Keratinocyte (primary cell): ENCODE data around the gene RRP1. TPM values are rescaled to one million over a fixed set of nuclear protein-coding genes. Genes with fewer than 3 reads are reported as not detected.

Experiments used
- DNase-seq: peaks from one replicate; pipeline ENCODE4 v3.0.0-alpha.2; 2011; ENCODE audit warnings: low read depth, missing footprints, low spot score
- FAIRE-seq: peaks from 2 replicates; lab custom pipeline; 2011; peaks lifted over from hg19 to GRCh38; lab: Jason Lieb, UNC
- H2AFZ ChIP-seq: 2 replicates; pipeline ENCODE4 v1.6.0; 2012; ENCODE audit warnings: low read length, control low read depth, inconsistent platforms; ENCODE audit not compliant: control insufficient read depth
- H3K27ac ChIP-seq: 2 replicates; pipeline ENCODE4 v1.5.1; 2011; ENCODE audit warnings: low read length; ENCODE audit not compliant: control insufficient read depth, insufficient read depth
- H3K27me3 ChIP-seq: 3 replicates; pipeline ENCODE4 v1.6.0; 2011; ENCODE audit warnings: low read length; ENCODE audit not compliant: control insufficient read depth, insufficient read depth; ENCODE audit errors: extremely low read depth
- H3K36me3 ChIP-seq, 2 experiments: 2 replicates in 1 of 2; 3 replicates in 1 of 2; pipeline ENCODE4 v1.5.1; 2011; ENCODE audit warnings: low read length in 2 of 2, mild to moderate bottlenecking in 1 of 2; ENCODE audit not compliant: control insufficient read depth in 2 of 2, insufficient read depth in 2 of 2; ENCODE audit errors: extremely low read depth in 1 of 2
- H3K4me1 ChIP-seq: 3 replicates; pipeline ENCODE4 v1.5.1; 2011; ENCODE audit warnings: low read length; ENCODE audit not compliant: control insufficient read depth, insufficient read depth; ENCODE audit errors: extremely low read depth
- H3K4me2 ChIP-seq: 3 replicates; pipeline ENCODE4 v1.6.0; 2011; ENCODE audit warnings: low read depth, low read length; ENCODE audit not compliant: control insufficient read depth, insufficient read depth; ENCODE audit errors: extremely low read depth
- H3K4me3 ChIP-seq, 3 experiments: fragments of 200-600 bp in 1 of 3; sonication (generic) in 1 of 3; 2 replicates in 2 of 3; 3 replicates in 1 of 3; pipeline ENCODE4 v1.5.1; 2011 to 2016; ENCODE audit warnings: low read length in 3 of 3, mild to moderate bottlenecking in 3 of 3, control low read depth in 2 of 3, inconsistent platforms in 1 of 3, low read depth in 1 of 3, mixed read lengths in 1 of 3, mixed run types in 1 of 3, moderate library complexity in 1 of 3; ENCODE audit not compliant: control insufficient read depth in 2 of 3, insufficient read depth in 2 of 3; ENCODE audit errors: extremely low read depth in 1 of 3
- H3K79me2 ChIP-seq: 2 replicates; pipeline ENCODE4 v1.6.0; 2012; ENCODE audit warnings: low read length; ENCODE audit not compliant: control insufficient read depth, insufficient read depth
- H3K9ac ChIP-seq: 3 replicates; pipeline ENCODE4 v1.6.0; 2011; ENCODE audit warnings: low read length; ENCODE audit not compliant: control insufficient read depth, insufficient read depth; ENCODE audit errors: extremely low read depth
- H3K9me1 ChIP-seq: 3 replicates; pipeline ENCODE4 v1.6.0; 2011; ENCODE audit warnings: low read length; ENCODE audit not compliant: control insufficient read depth, insufficient read depth; ENCODE audit errors: extremely low read depth
- H3K9me3 ChIP-seq: 2 replicates; pipeline ENCODE4 v1.5.1; 2012; ENCODE audit warnings: low read depth, low read length; ENCODE audit not compliant: control insufficient read depth
- H4K20me1 ChIP-seq: 3 replicates; pipeline ENCODE4 v1.6.0; 2011; ENCODE audit warnings: low read length; ENCODE audit not compliant: control insufficient read depth, insufficient read depth; ENCODE audit errors: extremely low read depth
- CTCF ChIP-seq, 3 experiments: IDR thresholded peaks in 1 of 3; conservative IDR thresholded peaks in 1 of 3; optimal IDR thresholded peaks in 1 of 3; 2 replicates in 2 of 3; 3 replicates in 1 of 3; pipeline versions ENCODE3 to v1.5.1; 2011; ENCODE audit warnings: low read length in 3 of 3, mild to moderate bottlenecking in 3 of 3, moderate library complexity in 2 of 3, control low read depth in 1 of 3, inconsistent platforms in 1 of 3; ENCODE audit not compliant: insufficient read depth in 2 of 3; ENCODE audit errors: extremely low read depth in 1 of 3
- EZH2 ChIP-seq: IDR thresholded peaks from one replicate; pipeline ENCODE4 v1.6.1; 2012; ENCODE audit warnings: inconsistent platforms, mild to moderate bottlenecking, low read length, moderate library complexity
- dilution Hi-C: fragments of 300-500 bp; cut with MboI; formaldehyde crosslinking; loops from one replicate; pipeline ENCODE4 v1.7.0; 2020; ENCODE audit warnings: low sequenced_read_pairs; ENCODE audit not compliant: extremely low pct_ligation_motif_present
- polyA plus RNA-seq, 5 experiments: library from polyadenylated mRNA; depleted of rRNA in 3 of 5; stranded (reverse) in 3 of 5; stranded (forward) in 1 of 5; unstranded in 1 of 5; fragments of >200 nt; gene quantifications; 1 replicate in 1 of 5; 2 replicates in 3 of 5; 3 replicates in 1 of 5; pipeline versions ENCODE4 v1.2.1 to v1.2.3, GENCODE V29; 2011 to 2012; ENCODE audit warnings: missing spikeins in 2 of 5, low read depth in 1 of 5, low replicate concordance in 1 of 5

Gene RRP1
- polyA plus RNA-seq, 1 donor (not counting 4 experiments of a cell fraction or from before 2014, with no cell fraction given), result 25.0 TPM

DNA sequence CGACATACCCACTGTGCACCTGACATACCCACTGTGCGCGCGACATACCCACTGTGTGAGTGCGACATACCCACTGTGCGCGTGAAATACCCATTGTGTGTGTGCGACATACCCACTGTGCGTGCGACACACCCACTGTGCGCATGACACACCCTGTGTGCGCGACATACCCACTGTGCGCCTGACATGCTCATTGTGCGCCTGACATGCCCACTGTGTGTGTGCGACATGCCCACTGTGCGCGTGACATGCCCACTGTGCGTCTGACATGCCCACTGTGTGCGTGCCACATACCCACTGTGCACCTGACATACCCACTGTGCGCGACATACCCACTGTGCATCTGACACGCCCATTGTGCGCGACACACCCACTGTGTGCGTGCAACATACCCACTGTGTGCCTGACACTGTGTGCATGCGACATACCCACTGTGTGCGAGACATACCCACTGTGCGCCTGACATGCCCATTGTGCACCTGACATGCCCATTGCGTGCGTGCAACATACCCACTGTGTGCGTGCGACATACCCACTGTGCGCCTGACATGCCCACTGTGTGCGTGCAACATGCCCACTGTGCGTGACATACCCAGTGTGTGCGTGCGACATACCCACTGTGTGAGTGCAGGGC, 2.5 kb upstream of the RRP1 start:
- H3K4me2 ChIP-seq, result no peak overlapping the region
- FAIRE-seq (no peak), DNase-seq (no peak)
- H3K79me2 ChIP-seq, result peaks cover 25% of the 10 kb centered on the region
- no peak overlapping the region for H3K4me3 ChIP-seq
- H3K9ac ChIP-seq, result no peak overlapping the region
- H2AFZ ChIP-seq, result no peak overlapping the region
- no peaks in the 10 kb centered on the region for H4K20me1 ChIP-seq
- dilution Hi-C loops, result no loop called here
- H3K9me1 ChIP-seq, result no peaks in the 10 kb centered on the region
- no peaks in the 10 kb centered on the region for H3K27me3 ChIP-seq
- no peak overlapping the region for H3K27ac ChIP-seq
- H3K36me3 ChIP-seq, result peaks cover 5% of the 10 kb centered on the region in 2 experiments
- H3K9me3 ChIP-seq, result no peaks in the 10 kb centered on the region
- TF ChIP-seq CTCF (optimal IDR thresholded peaks at IDR 0.05 in 1 of 3, IDR thresholded peaks at IDR 0.05 in 1 of 3, conservative IDR thresholded peaks at IDR 0.05 in 1 of 3; ENCODE audit: extremely low read depth in 1 of 3, insufficient read depth in 2 of 3, low read length in 3 of 3), result no peak
- no peak for TF ChIP-seq EZH2
- peaks cover 29% of the 10 kb centered on the region for H3K4me1 ChIP-seq

GRCh38 chr21:43790010-43790524, 690 bp downstream of the RRP1 start:
- H4K20me1 ChIP-seq, result peaks cover 5% of the 10 kb centered on the region
- no peak overlapping the region for H2AFZ ChIP-seq
- peak overlapping the region; percentile 95 for H3K4me2 ChIP-seq
- H3K4me1 ChIP-seq, result peaks cover 10% of the 10 kb centered on the region
- H3K27me3 ChIP-seq, result no peaks in the 10 kb centered on the region
- DNase-seq (no peak), FAIRE-seq (no peak)
- H3K79me2 ChIP-seq, result peaks cover 56% of the 10 kb centered on the region
- H3K9me1 ChIP-seq, result no peaks in the 10 kb centered on the region
- dilution Hi-C loops, result no loop called here
- H3K27ac ChIP-seq, result peak overlapping the region; percentile 67
- H3K9ac ChIP-seq, result peak overlapping the region; percentile 91
- peak overlapping the region; percentile 84 to 95 (median 92) for H3K4me3 ChIP-seq
- no peaks in the 10 kb centered on the region for H3K9me3 ChIP-seq
- no peak for TF ChIP-seq CTCF (optimal IDR thresholded peaks at IDR 0.05 in 1 of 3, IDR thresholded peaks at IDR 0.05 in 1 of 3, conservative IDR thresholded peaks at IDR 0.05 in 1 of 3; ENCODE audit: extremely low read depth in 1 of 3, insufficient read depth in 2 of 3, low read length in 3 of 3)
- peaks cover 31 to 35% of the 10 kb centered on the region in 2 experiments for H3K36me3 ChIP-seq
